Ascending aorta (tissue), 2 donors: ENCODE data around the gene RAB29. TPM values are rescaled to one million over a fixed set of nuclear protein-coding genes. Genes with fewer than 3 reads are reported as not detected.

Experiments used
- DNase-seq, 2 donors: peaks; one replicate each; pipeline ENCODE4 v3.0.0-alpha.2; 2019; ENCODE audit warnings: low spot score in 2 of 2
- H3K27ac ChIP-seq, 2 donors: fragments of 200-600 bp; sonication (generic); one replicate each; pipeline ENCODE4 v1.5.1; 2016 to 2017; ENCODE audit warnings: mild to moderate bottlenecking in 1 of 2
- H3K27me3 ChIP-seq: fragments of 200-600 bp; sonication (generic); one replicate; pipeline ENCODE4 v1.5.1; 2017
- H3K36me3 ChIP-seq, 2 donors: fragments of 200-600 bp; sonication (generic); one replicate each; pipeline ENCODE4 v1.5.1; 2016
- H3K4me1 ChIP-seq, 2 donors: fragments of 200-600 bp; sonication (generic); one replicate each; pipeline ENCODE4 v1.5.1; 2016 to 2017; ENCODE audit warnings: mild to moderate bottlenecking in 1 of 2
- H3K4me3 ChIP-seq, 2 donors: fragments of 200-600 bp; sonication (generic); one replicate each; pipeline ENCODE4 v1.5.1; 2016 to 2017; ENCODE audit warnings: mild to moderate bottlenecking in 1 of 2
- H3K9me3 ChIP-seq, 2 donors: fragments of 200-600 bp; sonication (generic); one replicate each; pipeline ENCODE4 v1.5.1; 2016
- CTCF ChIP-seq, 3 experiments: fragments of 200-600 bp in 2 of 3; fragments of 450-650 bp in 1 of 3; sonication (generic) in 2 of 3; IDR thresholded peaks; one replicate each; pipeline ENCODE4 v1.5.1; 2016 to 2019; ENCODE audit warnings: antibody characterized with exemption in 3 of 3, mild to moderate bottlenecking in 1 of 3, moderate library complexity in 1 of 3
- intact Hi-C: fragments of 100-400 bp; cut with DNase I; formaldehyde crosslinking; loops from one replicate; pipeline ENCODE4 v1.15.1; 2023
- total RNA-seq: library from RNA; depleted of rRNA; stranded (reverse); fragments of >200 nt; gene quantifications from one replicate; pipeline ENCODE4 v1.1.0, GENCODE V29; 2016

Gene RAB29
- total RNA-seq, 1 donor from 2014 or later, result 18.0 TPM

GRCh38 chr1:205802060-205802459 lies 26.8 kb upstream of the RAB29 start:
- peaks cover 10 to 42% of the 10 kb centered on the region in 2 donors for H3K4me1 ChIP-seq
- H3K4me3 ChIP-seq, result no peak overlapping the region
- no peaks in the 10 kb centered on the region for H3K27me3 ChIP-seq
- intact Hi-C loops, result no loop called here
- H3K9me3 ChIP-seq, result no peaks in the 10 kb centered on the region
- DNase-seq, result no peak
- no peak for TF ChIP-seq CTCF (IDR thresholded peaks at IDR 0.05)
- H3K27ac ChIP-seq, result no peak overlapping the region
- peaks cover 39% of the 10 kb centered on the region in 2 donors for H3K36me3 ChIP-seq

GRCh38 chr1:205800981-205801703 lies 25.9 kb upstream of the RAB29 start:
- Histone ChIP-seq H3K27ac (no peak overlapping the region), H3K36me3 (peaks cover 48 to 49% of the 10 kb centered on the region in 2 donors), H3K4me1 (peaks cover 7 to 32% of the 10 kb centered on the region in 2 donors), H3K9me3 (no peaks in the 10 kb centered on the region), H3K4me3 (no peak overlapping the region), H3K27me3 (no peaks in the 10 kb centered on the region)
- no peak for DNase-seq
- TF ChIP-seq CTCF (IDR thresholded peaks at IDR 0.05), result no peak
- intact Hi-C loops, result no loop called here

GRCh38 chr1:205800427-205800826 lies 25.1 kb upstream of the RAB29 start:
- Histone ChIP-seq H3K27ac (no peak overlapping the region), H3K4me1 (peaks cover 4 to 25% of the 10 kb centered on the region in 2 donors), H3K9me3 (no peaks in the 10 kb centered on the region), H3K36me3 (peaks cover 55 to 56% of the 10 kb centered on the region in 2 donors), H3K4me3 (no peak overlapping the region), H3K27me3 (no peaks in the 10 kb centered on the region)
- intact Hi-C loops, result no loop called here
- TF ChIP-seq CTCF (IDR thresholded peaks at IDR 0.05), result no peak
- DNase-seq, result no peak

GRCh38 chr1:205798577-205798976 lies 23.3 kb upstream of the RAB29 start:
- Histone ChIP-seq H3K36me3 (peaks cover 74% of the 10 kb centered on the region in 2 donors), H3K4me3 (no peak overlapping the region), H3K9me3 (no peaks in the 10 kb centered on the region), H3K27ac (no peak overlapping the region), H3K27me3 (no peaks in the 10 kb centered on the region), H3K4me1 (peaks cover 0 to 8% of the 10 kb centered on the region in 2 donors)
- DNase-seq, result no peak
- no peak for TF ChIP-seq CTCF (IDR thresholded peaks at IDR 0.05)
- intact Hi-C loops, result no loop called here

GRCh38 chr1:205797168-205797567 lies 21.9 kb upstream of the RAB29 start:
- DNase-seq, result no peak
- no peak overlapping the region for H3K27ac ChIP-seq
- H3K36me3 ChIP-seq, result peaks cover 84 to 86% of the 10 kb centered on the region in 2 donors
- H3K9me3 ChIP-seq, result no peaks in the 10 kb centered on the region
- no peaks in the 10 kb centered on the region for H3K27me3 ChIP-seq
- intact Hi-C loops, result no loop called here
- no peak for TF ChIP-seq CTCF (IDR thresholded peaks at IDR 0.05)
- H3K4me1 ChIP-seq, result peaks cover 0 to 6% of the 10 kb centered on the region in 2 donors
- H3K4me3 ChIP-seq, result no peak overlapping the region
